NCI-H524 treated with DMSO at 0.1 percent for 48 hours (cell line): Measurements from ENCODE around the gene DAB1.

Source experiments
- DNase-seq: peaks from one replicate; lab custom pipeline; 2025; lab: John Stamatoyannopoulos, UW

Gene DAB1

GRCh38 chr1:57072401-57073110, 351.3 kb downstream of the DAB1 start:
- DNase-seq, result no peak

GRCh38 chr1:57067863-57068262, 356.0 kb downstream of the DAB1 start:
- DNase-seq, result no peak

GRCh38 chr1:57066980-57067610, 356.8 kb downstream of the DAB1 start:
- no peak for DNase-seq

DNA sequence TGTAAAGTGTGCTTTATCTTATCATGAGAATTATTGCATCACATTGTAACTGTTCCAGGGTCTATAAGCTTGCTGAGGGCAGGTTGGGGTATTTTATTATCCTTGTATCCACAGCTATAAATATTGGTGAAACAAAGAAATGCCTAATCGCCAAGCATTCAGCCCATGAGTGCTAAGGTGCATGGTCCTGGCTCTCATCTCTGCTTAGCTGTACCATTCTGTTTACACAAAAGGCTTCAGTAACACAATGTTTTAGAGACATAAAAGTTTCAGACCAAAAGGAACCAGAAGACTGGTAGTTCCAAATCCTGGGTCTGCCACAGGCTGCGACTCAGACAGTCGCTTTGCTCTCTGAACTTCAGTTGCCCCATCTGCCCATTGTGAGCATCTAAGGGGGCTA, 358.4 kb downstream of the DAB1 start:
- DNase-seq, result no peak

- DNase-seq, result no peak
Measured at GRCh38 chr1:57064379-57065140, 359.3 kb downstream of the DAB1 start.

DNA sequence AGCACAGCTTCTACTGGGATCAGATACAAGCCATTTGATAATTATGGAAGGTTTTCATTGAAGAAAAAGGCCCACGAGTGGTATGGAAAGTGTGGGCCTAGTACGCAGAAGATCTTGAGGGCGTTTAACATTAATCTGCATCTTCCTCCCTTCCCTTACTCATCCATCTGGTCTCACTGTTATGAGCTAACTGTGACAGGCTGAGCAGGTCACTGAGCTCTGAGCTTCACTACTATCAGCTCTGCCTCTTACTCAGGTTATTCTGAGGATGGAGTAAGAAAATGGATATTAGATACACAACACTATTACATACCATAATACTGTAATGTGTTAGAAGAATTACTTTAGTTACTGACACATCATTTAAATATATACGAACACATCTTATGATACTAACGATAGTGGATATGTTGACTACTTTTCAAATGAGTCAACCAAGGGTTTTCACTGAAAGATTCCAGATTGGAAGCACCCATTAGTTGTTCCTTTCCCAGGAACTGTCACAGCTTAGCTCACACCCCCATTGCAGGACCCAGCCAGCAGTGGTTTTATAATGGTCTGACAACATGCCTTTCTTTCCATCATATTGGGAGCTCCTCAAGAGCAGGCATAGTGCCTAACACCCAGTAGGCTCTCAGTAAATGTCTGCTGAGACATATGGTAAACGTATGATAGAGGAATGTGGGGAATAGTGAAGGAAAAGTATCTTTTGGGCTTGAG, 360.3 kb downstream of the DAB1 start:
- no peak for DNase-seq

- DNase-seq, result no peak
Measured at GRCh38 chr1:57061369-57061768, 362.5 kb downstream of the DAB1 start.

DNA sequence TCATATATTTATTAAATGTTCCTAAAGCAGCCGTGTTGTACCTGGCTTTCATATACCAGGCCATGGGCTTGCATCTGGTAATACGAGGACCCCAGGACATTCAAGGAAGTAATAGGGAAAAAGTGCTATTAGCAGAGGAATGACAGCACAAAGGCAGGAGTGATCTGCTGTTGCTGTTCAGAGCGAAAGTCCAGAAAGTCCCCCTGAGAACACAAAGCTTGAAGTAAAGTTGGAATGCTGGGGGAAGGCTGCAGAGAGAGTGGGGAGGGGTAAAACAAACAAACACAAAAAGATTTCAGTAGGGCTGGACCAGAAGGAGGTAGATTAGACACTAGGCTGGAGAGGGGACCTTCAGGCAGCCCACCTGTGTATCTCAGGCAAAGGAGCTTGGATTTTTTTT, 363.4 kb downstream of the DAB1 start:
- DNase-seq, result no peak

DNA sequence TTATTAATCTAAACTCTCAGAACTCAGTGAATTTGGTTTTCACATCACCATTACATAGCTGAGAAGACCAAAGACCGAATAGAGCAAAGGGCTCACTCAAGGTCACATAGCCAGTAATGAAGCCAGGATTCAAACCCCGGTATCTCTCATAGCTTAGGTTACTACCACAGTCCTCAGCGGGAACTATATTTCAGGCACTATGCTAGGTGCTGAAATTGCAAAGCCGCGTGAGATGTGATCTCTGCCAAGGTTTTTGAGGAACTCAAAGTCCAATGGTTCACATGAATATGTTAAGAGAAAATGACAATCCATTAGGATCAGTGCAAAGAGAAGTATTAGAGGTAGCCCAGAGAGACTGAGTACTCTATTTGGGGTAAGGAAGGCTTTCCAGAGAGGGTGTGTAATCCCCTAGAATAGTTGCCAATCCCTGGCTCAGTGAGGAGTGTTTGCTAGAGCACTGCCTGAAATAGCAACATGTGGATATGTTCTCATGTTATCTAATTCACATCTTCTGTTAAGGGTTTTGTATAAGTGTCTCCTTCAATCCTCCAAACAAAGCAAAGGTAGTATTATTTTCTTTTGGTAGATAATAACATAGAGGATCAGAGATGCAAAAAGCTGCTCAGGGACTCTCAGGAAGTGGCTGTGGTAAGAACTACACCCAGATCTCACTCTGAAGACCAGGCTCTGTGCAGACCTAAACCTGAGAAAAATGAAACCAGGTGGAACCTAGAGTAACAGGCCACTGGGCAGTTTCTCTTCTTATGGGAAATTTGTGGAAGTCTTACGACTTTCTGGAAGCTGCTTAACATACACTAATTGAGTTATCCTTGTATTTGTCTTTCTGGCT, 365.0 kb downstream of the DAB1 start:
- no peak for DNase-seq

GRCh38 chr1:57048856-57049255, 375.0 kb downstream of the DAB1 start:
- DNase-seq, result no peak

DNA sequence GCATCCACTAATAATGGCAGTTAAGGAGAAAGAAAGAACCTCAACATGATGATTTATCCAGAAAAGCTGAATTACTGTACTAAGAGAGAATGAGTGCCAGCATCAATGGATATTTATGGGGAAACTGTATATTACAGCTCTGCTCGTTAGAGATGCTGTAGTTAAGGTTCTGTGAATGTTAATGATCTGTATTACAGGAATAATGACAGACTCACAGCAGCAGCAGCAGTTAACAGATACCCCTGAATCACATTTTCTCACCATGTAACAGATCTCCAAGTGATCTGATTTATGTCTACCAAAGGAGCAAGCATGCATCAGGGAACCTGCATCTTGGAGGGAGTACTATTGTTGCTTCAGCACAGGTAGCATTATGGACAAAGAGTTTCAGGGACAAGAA, 377.4 kb downstream of the DAB1 start:
- no peak for DNase-seq

DNA sequence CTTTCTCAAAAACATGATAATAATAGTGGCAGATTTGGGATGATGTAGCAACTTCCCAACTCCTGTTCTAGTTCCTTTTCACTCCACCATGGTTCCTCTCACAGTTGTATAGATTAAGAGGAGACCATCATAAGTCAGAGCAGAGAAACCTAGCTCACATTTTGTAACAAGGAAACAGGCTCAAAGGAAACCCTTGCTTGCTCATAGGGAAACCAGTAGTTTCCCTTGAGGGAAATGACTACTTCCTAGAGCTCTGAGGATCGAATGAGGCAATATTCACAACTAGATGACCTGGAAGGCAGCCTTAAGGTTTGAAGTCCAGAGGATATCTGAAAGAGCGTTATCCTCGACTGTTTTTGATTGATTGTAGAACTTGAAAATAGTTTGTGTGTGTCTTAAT, 382.0 kb downstream of the DAB1 start:
- no peak for DNase-seq

DNA sequence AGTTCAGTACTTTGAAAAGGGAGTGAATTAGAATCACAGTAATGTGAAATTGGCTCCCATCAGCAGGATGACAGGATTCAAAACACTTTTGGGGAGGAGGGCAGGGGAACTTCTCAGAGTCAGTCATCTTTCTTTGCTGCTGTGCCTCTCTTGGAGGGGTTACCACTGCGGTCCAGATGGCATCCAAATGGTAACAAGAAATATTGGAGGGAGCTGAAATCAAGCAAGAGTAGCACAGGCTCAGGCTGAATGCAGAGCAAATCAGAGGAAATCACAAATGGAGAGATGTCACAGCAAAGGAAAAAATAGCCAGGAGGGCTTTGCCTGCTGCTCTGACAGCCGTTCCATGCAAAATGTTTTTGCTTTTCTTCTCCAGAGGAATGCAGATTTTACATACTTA, 383.0 kb downstream of the DAB1 start:
- no peak for DNase-seq

- no peak for DNase-seq
Measured at GRCh38 chr1:57036641-57037579, 386.9 kb downstream of the DAB1 start.

DNA sequence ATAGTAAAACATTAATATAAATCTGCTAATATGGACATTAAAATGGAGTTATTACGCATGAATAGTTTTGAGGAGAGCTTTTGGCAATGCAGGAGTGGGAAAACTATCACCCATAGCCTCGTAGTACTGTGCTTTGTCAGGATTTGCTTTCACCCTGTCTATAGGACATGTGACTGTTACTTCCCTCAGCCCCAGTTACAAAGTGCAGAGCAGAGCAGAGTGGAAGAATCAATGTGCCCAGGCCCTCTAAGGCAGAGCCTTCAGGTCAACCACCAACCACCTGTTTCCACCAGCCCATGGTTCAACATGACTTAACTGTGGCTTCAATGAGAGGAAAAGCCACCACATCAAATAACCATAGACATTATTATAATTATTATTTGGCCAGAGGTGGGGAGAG, 389.1 kb downstream of the DAB1 start:
- DNase-seq, result no peak

DNA sequence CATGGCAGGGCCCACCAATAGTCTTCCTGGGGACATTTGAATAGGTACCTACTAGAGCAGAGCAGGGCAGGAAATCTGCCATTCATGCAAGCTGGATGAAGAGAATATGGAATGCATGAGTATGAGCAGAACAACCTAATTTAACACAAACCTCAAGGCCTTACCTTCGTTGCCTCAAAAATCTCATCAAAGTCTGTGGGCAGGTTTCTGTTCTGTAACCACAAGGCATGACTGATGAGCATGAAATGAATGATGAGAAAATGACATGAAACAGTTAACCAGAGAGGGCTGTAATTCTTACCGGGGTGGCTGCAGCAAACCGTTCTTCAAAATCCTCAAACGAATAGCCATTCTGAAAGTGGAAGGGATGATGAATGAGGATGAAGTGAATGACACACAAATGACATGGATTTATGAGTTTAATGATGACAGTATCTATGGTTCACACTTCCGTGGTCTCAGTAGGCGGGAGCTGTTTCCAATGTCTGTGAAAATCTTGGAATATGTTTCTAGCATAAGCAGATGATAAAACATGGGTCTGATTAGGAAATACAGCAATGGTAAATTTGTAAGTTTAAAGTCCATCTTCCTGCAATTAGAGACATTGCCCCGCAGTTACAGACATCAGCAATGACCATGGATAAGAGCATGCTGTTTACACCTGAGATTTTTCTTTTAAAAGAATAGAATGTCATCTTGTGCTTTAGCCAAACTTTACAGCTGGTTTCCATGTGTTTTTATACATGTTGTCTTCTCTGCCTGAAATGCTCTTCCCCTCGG, 390.4 kb downstream of the DAB1 start:
- DNase-seq, result no peak

DNA sequence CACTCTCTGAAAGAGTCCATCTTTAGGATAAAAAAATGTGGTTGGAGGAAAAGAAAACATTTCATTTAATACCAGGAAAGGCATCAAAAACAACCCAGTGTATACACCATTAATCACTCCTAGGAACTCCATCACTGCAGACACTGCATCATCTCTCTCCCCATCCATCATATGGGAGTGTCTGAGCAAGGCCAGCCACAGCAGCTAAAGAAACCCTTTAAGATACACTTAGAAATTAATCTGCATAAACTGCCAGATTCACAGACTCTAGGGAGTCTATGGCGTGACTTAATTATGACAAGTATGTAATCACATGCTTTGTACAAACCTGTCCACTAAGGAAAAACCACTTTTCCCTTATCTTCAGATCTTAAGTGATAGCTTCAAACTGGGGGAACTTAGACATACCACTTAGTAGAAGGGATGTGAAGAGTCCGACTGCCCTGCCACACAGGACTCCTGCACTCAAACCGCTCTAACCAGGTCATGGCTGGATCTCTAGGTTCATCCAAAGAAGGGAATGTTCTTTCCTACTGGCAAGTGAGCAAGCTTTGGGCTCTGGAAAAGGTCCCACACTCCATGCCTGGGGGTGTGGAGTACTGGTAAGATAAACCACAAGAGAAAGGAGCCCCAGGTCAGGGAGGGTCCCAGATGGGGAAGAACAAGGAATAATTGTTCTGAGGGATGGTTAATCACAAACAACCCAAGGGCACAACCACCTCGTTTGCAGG, 397.1 kb downstream of the DAB1 start:
- no peak for DNase-seq

DNA sequence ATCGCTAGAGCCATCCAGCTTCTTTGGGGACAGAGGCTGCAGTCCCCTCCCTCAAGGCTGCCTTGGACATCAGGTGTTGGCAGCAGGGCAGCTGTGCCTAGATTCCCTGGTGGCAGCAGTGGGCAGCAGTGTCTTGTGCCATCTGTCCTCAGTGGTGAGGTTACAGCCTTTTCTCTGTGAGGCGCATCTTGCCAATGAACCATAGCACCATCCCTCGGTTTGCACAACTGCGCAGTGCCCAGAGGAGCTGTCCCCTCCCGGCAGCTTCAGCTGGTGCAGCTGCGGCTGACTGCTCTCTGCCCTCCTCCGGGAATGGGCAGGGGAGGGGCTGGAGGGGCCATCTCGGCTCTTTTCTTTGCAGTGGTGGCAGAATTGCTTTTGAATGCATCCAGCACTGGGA, 399.0 kb downstream of the DAB1 start:
- peak; percentile 23 for DNase-seq

DNA sequence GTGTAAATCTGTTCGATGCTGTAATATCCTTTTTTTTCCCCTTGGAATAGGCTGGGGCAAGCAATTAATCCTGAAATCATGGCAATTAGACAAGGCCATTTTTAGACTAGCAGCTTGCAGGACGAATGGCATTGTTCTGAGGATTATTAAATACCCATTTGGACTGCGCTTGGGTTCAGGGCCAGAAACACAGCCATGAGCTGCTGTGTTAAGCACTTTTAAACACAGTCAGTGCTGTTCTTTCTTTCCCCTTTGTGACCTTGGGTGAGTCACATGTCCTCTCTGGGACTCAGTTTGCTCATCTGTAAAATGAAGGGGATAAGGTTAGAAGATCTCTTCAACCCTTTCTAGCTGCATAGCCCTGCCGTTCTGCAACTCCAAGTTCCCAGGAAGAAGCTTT, 399.4 kb downstream of the DAB1 start:
- DNase-seq, result no peak
